ENCODE measurements around the gene SPIC.

The SPIC gene

GRCh38 chr12:101536069-101536674 lies 61.0 kb downstream of the SPIC start:
- no peak for DNase-seq (ENCODE audit: low read depth in 2 of 2)

All from activated CD4-positive, alpha-beta T cell treated with anti-CD3 and anti-CD28 coated beads for 24 hours (primary cell).